Liver (tissue), 9 donors: ENCODE data around the gene FAM193A. TPM values are rescaled to one million over a fixed set of nuclear protein-coding genes. Genes with fewer than 3 reads are reported as not detected.

ENCODE experiments used
- DNase-seq: peaks from one replicate; pipeline ENCODE4 v3.0.0-alpha.2; 2017; ENCODE audit warnings: low spot score
- H3K27ac ChIP-seq, 2 donors: one replicate each; pipeline ENCODE4 v1.7.0; 2013; ENCODE audit warnings: inconsistent platforms in 2 of 2, low read length in 2 of 2, control low read depth in 1 of 2, low read depth in 1 of 2, mild to moderate bottlenecking in 1 of 2
- H3K27me3 ChIP-seq, 4 donors: one replicate each; pipeline versions ENCODE4 v1.6.1 to v1.7.0; 2013; ENCODE audit warnings: low read length in 3 of 4, inconsistent platforms in 1 of 4, mild to moderate bottlenecking in 1 of 4, moderate library complexity in 1 of 4; ENCODE audit not compliant: control insufficient read depth in 4 of 4, insufficient read depth in 4 of 4
- H3K36me3 ChIP-seq, 4 donors: one replicate each; pipeline versions ENCODE4 v1.6.1 to v1.7.0; 2013; ENCODE audit warnings: low read length in 3 of 4, mild to moderate bottlenecking in 3 of 4, low read depth in 1 of 4, moderate library complexity in 1 of 4; ENCODE audit not compliant: control insufficient read depth in 4 of 4, insufficient read depth in 3 of 4
- H3K4me1 ChIP-seq, 4 donors: one replicate each; pipeline versions ENCODE4 v1.6.1 to v1.7.0; 2013; ENCODE audit warnings: low read length in 3 of 4, mild to moderate bottlenecking in 3 of 4, moderate library complexity in 1 of 4; ENCODE audit not compliant: control insufficient read depth in 4 of 4, insufficient read depth in 4 of 4
- H3K4me3 ChIP-seq, 3 donors: one replicate each; pipeline versions ENCODE4 v1.6.1 to v1.7.0; 2013; ENCODE audit warnings: low read length in 3 of 3, control low read depth in 1 of 3, low read depth in 1 of 3, mild to moderate bottlenecking in 1 of 3
- H3K9ac ChIP-seq, 2 donors: one replicate each; pipeline ENCODE4 v1.7.0; 2013; ENCODE audit warnings: low read length in 2 of 2, mild to moderate bottlenecking in 2 of 2, moderate library complexity in 2 of 2, control low read depth in 1 of 2, low read depth in 1 of 2
- H3K9me3 ChIP-seq, 4 donors: one replicate each; pipeline versions ENCODE4 v1.6.1 to v1.7.0; 2013; ENCODE audit warnings: low read length in 3 of 4; ENCODE audit not compliant: control insufficient read depth in 4 of 4
- EGR1 ChIP-seq, 2 donors: IDR thresholded peaks; 2 replicates each; pipeline ENCODE4 v1.6.1; 2016 to 2018; ENCODE audit warnings: antibody characterized with exemption in 2 of 2, low read depth in 2 of 2
- FOXA1 ChIP-seq: IDR thresholded peaks from 2 replicates; pipeline ENCODE4 v1.6.1; 2016; ENCODE audit warnings: antibody characterized with exemption
- FOXA2 ChIP-seq: IDR thresholded peaks from 2 replicates; pipeline ENCODE4 v1.6.1; 2016; ENCODE audit warnings: antibody characterized with exemption
- GABPA ChIP-seq, 2 donors: IDR thresholded peaks in 1 of 2; conservative IDR thresholded peaks in 1 of 2; 2 replicates each; pipeline ENCODE4 v1.6.1; 2016; ENCODE audit warnings: antibody characterized with exemption in 2 of 2, mild to moderate bottlenecking in 1 of 2, moderate library complexity in 1 of 2
- HNF4A ChIP-seq, 2 donors: conservative IDR thresholded peaks; 2 replicates each; pipeline ENCODE4 v1.6.1; 2016; ENCODE audit warnings: antibody characterized with exemption in 2 of 2, mild to moderate bottlenecking in 2 of 2
- HNF4G ChIP-seq: IDR thresholded peaks from 2 replicates; pipeline ENCODE4 v1.6.1; 2016; ENCODE audit warnings: antibody characterized with exemption
- NR2F2 ChIP-seq: IDR thresholded peaks from 2 replicates; pipeline ENCODE4 v1.6.1; 2016; ENCODE audit warnings: antibody characterized with exemption
- RAD21 ChIP-seq, 2 donors: IDR thresholded peaks; 2 replicates each; pipeline ENCODE4 v1.6.1; 2016; ENCODE audit warnings: antibody characterized with exemption in 2 of 2, mild to moderate bottlenecking in 2 of 2
- RXRA ChIP-seq, 2 donors: IDR thresholded peaks; 2 replicates each; pipeline ENCODE4 v1.6.1; 2017 to 2018; ENCODE audit warnings: antibody characterized with exemption in 2 of 2, mild to moderate bottlenecking in 1 of 2
- SP1 ChIP-seq: IDR thresholded peaks from 2 replicates; pipeline ENCODE4 v1.6.1; 2018; ENCODE audit warnings: antibody characterized with exemption, mild to moderate bottlenecking
- TAF1 ChIP-seq: conservative IDR thresholded peaks from 2 replicates; pipeline ENCODE4 v1.6.1; 2016; ENCODE audit warnings: antibody characterized with exemption, mild to moderate bottlenecking
- YY1 ChIP-seq: IDR thresholded peaks from 2 replicates; pipeline ENCODE4 v1.6.1; 2016; ENCODE audit warnings: antibody characterized with exemption, mild to moderate bottlenecking
- WGBS: extraction: QIAGEN DNeasy Blood & Tissue Kit; methylation state at CpG from one replicate; pipeline ENCODE4 v1.1.7; 2013; 5-methylcytosine and 5-hydroxymethylcytosine counted together
- polyA plus RNA-seq, 2 donors: library from polyadenylated mRNA; stranded (reverse) in 1 of 2; unstranded in 1 of 2; fragments of 200-250 nt in 1 of 2; fragments of >200 nt in 1 of 2; fragmentation: Nextera tagmentation in 1 of 2; extraction: Ambion mirVana in 1 of 2; gene quantifications; one replicate each; pipeline versions ENCODE4 v1.2.1 to v1.2.3, GENCODE V29; 2013 to 2015
- total RNA-seq, 2 donors: library from RNA; depleted of rRNA; stranded (reverse); fragments of >200 nt; gene quantifications; one replicate each; pipeline ENCODE4 v1.2.3, GENCODE V29; 2014
- TF ChIP-seq, protein P1 (sequence below): fragments of 150-350 bp; IDR thresholded peaks from 2 replicates; pipeline ENCODE4 v1.5.1; 2017; ENCODE audit warnings: improper control_type of control experiment, low read depth, low read length; ENCODE audit not compliant: missing input control
- TF ChIP-seq, protein P2 (sequence below): IDR thresholded peaks from 2 replicates; pipeline ENCODE4 v1.6.1; 2016; ENCODE audit warnings: antibody characterized with exemption, mild to moderate bottlenecking
- TF ChIP-seq, protein P3 (sequence below): IDR thresholded peaks from 2 replicates; pipeline ENCODE4 v1.6.1; 2016; ENCODE audit warnings: antibody characterized with exemption
- TF ChIP-seq, protein P4 (sequence below): IDR thresholded peaks from 2 replicates; pipeline ENCODE4 v1.6.1; 2016; ENCODE audit warnings: antibody characterized with exemption
- TF ChIP-seq, protein P5 (sequence below): IDR thresholded peaks from 2 replicates; pipeline ENCODE4 v1.6.1; 2016; ENCODE audit warnings: antibody characterized with exemption
- donor health status: healthy.
- donor health status: healthy.
- donor health status: healthy.
- donor health status: healthy.
- donor health status: healthy.

FAM193A gene
- total and polyA plus RNA-seq, 4 donors: 3.9 to 10.2 (median 7.0) TPM

DNA sequence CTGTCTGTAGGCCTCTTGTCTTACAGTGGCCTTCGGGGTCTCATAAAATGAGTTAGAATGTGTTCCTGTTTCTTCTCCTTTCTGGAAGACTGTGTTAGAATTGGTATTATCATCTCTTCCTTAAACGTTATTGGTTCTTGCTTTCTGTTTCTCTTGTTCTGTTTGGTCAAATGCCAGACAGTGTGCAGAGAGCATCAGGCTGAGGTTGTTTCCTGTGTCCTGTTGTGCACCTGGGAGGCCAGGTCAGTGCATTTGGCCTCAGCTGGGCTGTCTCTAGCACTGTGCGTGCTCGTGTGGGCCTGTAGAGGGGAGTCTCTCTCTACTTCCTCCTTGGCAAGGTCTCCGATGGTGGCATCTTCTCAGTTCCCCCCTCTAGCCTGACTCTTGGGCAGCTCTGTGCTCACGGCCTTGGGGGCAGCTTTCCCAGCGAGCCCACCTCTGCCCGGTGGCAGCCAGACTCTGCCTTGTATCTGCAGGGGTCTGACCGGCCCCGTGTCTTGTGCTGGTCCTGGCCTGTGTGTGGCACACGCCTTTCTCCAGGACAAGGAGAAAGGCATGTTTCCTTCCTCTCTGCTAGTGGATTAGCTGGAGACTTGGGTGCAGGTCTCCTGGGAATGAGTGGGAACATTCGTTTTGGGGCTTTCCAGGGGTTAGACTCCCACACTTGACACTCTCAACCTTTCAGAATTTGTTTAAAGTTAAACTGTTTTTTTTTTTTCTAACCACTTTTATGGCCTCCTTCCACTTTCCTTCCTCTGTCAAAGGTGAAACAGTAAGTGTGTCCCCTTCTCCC, 62.3 kb downstream of the FAM193A start:
- Histone ChIP-seq H3K9ac (no peak overlapping the region), H3K27me3 (no peaks in the 10 kb centered on the region), H3K4me3 (no peak overlapping the region), H3K36me3 (peaks cover 0 to 4% (median 3%) of the 10 kb centered on the region in 4 donors), H3K4me1 (peaks cover 0 to 9% (median 3%) of the 10 kb centered on the region in 4 donors), H3K9me3 (no peaks in the 10 kb centered on the region), H3K27ac (no peak overlapping the region)
- 62% methylated on average over 12 of the region's 12 CpGs for WGBS
- no peak for DNase-seq
- TF ChIP-seq GABPA (IDR thresholded peaks at IDR 0.05 in 1 of 2, conservative IDR thresholded peaks at IDR 0.05 in 1 of 2) (no peak), HNF4A (conservative IDR thresholded peaks at IDR 0.05) (no peak), SP1 (no peak), YY1 (no peak), NR2F2 (no peak), FOXA1 (no peak), RXRA (IDR thresholded peaks at IDR 0.05) (no peak)
- TF ChIP-seq, protein P1, sequence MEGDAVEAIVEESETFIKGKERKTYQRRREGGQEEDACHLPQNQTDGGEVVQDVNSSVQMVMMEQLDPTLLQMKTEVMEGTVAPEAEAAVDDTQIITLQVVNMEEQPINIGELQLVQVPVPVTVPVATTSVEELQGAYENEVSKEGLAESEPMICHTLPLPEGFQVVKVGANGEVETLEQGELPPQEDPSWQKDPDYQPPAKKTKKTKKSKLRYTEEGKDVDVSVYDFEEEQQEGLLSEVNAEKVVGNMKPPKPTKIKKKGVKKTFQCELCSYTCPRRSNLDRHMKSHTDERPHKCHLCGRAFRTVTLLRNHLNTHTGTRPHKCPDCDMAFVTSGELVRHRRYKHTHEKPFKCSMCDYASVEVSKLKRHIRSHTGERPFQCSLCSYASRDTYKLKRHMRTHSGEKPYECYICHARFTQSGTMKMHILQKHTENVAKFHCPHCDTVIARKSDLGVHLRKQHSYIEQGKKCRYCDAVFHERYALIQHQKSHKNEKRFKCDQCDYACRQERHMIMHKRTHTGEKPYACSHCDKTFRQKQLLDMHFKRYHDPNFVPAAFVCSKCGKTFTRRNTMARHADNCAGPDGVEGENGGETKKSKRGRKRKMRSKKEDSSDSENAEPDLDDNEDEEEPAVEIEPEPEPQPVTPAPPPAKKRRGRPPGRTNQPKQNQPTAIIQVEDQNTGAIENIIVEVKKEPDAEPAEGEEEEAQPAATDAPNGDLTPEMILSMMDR: no peak
- TF ChIP-seq, protein P2, sequence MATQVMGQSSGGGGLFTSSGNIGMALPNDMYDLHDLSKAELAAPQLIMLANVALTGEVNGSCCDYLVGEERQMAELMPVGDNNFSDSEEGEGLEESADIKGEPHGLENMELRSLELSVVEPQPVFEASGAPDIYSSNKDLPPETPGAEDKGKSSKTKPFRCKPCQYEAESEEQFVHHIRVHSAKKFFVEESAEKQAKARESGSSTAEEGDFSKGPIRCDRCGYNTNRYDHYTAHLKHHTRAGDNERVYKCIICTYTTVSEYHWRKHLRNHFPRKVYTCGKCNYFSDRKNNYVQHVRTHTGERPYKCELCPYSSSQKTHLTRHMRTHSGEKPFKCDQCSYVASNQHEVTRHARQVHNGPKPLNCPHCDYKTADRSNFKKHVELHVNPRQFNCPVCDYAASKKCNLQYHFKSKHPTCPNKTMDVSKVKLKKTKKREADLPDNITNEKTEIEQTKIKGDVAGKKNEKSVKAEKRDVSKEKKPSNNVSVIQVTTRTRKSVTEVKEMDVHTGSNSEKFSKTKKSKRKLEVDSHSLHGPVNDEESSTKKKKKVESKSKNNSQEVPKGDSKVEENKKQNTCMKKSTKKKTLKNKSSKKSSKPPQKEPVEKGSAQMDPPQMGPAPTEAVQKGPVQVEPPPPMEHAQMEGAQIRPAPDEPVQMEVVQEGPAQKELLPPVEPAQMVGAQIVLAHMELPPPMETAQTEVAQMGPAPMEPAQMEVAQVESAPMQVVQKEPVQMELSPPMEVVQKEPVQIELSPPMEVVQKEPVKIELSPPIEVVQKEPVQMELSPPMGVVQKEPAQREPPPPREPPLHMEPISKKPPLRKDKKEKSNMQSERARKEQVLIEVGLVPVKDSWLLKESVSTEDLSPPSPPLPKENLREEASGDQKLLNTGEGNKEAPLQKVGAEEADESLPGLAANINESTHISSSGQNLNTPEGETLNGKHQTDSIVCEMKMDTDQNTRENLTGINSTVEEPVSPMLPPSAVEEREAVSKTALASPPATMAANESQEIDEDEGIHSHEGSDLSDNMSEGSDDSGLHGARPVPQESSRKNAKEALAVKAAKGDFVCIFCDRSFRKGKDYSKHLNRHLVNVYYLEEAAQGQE: no peak
- TF ChIP-seq, protein P3, sequence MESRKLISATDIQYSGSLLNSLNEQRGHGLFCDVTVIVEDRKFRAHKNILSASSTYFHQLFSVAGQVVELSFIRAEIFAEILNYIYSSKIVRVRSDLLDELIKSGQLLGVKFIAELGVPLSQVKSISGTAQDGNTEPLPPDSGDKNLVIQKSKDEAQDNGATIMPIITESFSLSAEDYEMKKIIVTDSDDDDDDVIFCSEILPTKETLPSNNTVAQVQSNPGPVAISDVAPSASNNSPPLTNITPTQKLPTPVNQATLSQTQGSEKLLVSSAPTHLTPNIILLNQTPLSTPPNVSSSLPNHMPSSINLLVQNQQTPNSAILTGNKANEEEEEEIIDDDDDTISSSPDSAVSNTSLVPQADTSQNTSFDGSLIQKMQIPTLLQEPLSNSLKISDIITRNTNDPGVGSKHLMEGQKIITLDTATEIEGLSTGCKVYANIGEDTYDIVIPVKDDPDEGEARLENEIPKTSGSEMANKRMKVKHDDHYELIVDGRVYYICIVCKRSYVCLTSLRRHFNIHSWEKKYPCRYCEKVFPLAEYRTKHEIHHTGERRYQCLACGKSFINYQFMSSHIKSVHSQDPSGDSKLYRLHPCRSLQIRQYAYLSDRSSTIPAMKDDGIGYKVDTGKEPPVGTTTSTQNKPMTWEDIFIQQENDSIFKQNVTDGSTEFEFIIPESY: no peak
- TF ChIP-seq, protein P4, sequence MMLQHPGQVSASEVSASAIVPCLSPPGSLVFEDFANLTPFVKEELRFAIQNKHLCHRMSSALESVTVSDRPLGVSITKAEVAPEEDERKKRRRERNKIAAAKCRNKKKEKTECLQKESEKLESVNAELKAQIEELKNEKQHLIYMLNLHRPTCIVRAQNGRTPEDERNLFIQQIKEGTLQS: no peak

DNA sequence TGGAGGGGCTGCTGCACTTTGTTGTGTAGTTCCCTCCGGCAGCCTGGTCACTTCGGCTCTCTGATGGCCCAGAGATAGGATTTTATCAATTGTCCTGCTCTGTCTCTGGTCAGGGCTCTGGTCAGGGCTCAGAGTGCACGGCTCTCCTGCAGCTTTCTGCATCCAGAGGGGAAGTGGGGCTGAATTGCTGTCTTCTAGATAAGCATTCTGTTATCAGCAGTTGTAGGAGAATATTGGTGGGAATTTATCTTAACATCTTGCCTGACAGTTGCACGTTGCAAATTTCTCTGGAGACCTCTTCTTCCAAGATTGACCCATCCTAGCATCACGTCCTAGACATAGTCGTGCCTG, 62.8 kb downstream of the FAM193A start:
- 77% methylated on average over 6 of the region's 6 CpGs for WGBS
- DNase-seq: no peak
- no peak overlapping the region for H3K4me3 ChIP-seq
- no peaks in the 10 kb centered on the region for H3K9me3 ChIP-seq
- no peak overlapping the region for H3K27ac ChIP-seq
- H3K36me3 ChIP-seq: peaks cover 0 to 4% (median 3%) of the 10 kb centered on the region in 4 donors
- H3K4me1 ChIP-seq: peaks cover 0 to 9% (median 3%) of the 10 kb centered on the region in 4 donors
- no peaks in the 10 kb centered on the region for H3K27me3 ChIP-seq
- no peak overlapping the region for H3K9ac ChIP-seq
- TF ChIP-seq TAF1 (no peak), HNF4G (no peak), GABPA (IDR thresholded peaks at IDR 0.05 in 1 of 2, conservative IDR thresholded peaks at IDR 0.05 in 1 of 2) (no peak), YY1 (no peak), NR2F2 (no peak), SP1 (no peak), RAD21 (IDR thresholded peaks at IDR 0.05) (no peak), HNF4A (conservative IDR thresholded peaks at IDR 0.05) (no peak), RXRA (IDR thresholded peaks at IDR 0.05) (no peak), FOXA1 (no peak), FOXA2 (no peak), EGR1 (IDR thresholded peaks at IDR 0.05; ENCODE audit: low read depth in 2 of 2) (no peak)
- TF ChIP-seq, protein P2: no peak
- TF ChIP-seq, protein P5, sequence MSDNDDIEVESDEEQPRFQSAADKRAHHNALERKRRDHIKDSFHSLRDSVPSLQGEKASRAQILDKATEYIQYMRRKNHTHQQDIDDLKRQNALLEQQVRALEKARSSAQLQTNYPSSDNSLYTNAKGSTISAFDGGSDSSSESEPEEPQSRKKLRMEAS: no peak
- TF ChIP-seq, protein P4: no peak
